ENCODE measurements around the gene FAM241B.

Gene FAM241B

GRCh38 chr10:69629897-69630650 lies at the start of gene FAM241B (continued):
- TF ChIP-seq ZNF335 (tag by site-specific recombination; conservative IDR thresholded peaks at IDR 0.05): peak; percentile 49; the same call in 1 of the 2 replicates
- TF ChIP-seq ZNF202 (tag by site-specific recombination; IDR thresholded peaks at IDR 0.05; ENCODE audit: borderline replicate concordance): no peak
- TF ChIP-seq, protein P1, sequence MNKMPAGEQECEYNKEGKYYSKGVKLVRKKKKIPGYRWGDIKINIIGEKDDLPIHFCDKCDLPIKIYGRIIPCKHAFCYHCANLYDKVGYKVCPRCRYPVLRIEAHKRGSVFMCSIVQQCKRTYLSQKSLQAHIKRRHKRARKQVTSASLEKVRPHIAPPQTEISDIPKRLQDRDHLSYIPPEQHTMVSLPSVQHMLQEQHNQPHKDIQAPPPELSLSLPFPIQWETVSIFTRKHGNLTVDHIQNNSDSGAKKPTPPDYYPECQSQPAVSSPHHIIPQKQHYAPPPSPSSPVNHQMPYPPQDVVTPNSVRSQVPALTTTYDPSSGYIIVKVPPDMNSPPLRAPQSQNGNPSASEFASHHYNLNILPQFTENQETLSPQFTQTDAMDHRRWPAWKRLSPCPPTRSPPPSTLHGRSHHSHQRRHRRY (tag by site-specific recombination; IDR thresholded peaks at IDR 0.05): no peak
- TF ChIP-seq ZNF677 (tag by site-specific recombination; IDR thresholded peaks at IDR 0.05): peak; percentile 53; the same call in 1 of the 2 replicates
- TF ChIP-seq GLIS2 (tag by site-specific recombination; IDR thresholded peaks at IDR 0.05): peak; percentile 90
- TF ChIP-seq CTCF (tag by site-specific recombination; IDR thresholded peaks at IDR 0.05): peak; percentile 96
- no peak for TF ChIP-seq ZNF837 (tag by site-specific recombination; IDR thresholded peaks at IDR 0.05)
- peak; percentile 47; the same call in 1 of the 2 replicates for TF ChIP-seq ZNF660 (tag by site-specific recombination; IDR thresholded peaks at IDR 0.05)
- peak; percentile 30; the same call in 1 of the 2 replicates for TF ChIP-seq ZBTB8A (tag by site-specific recombination; IDR thresholded peaks at IDR 0.05)
- peak; percentile 41; the same call in 1 of the 2 replicates for TF ChIP-seq REST (tag by site-specific recombination; IDR thresholded peaks at IDR 0.05)
- peak; percentile 39; the same call in 1 of the 2 replicates for TF ChIP-seq ZNF391 (tag by site-specific recombination; IDR thresholded peaks at IDR 0.05; ENCODE audit: borderline replicate concordance, low read depth)
- TF ChIP-seq WT1 (tag by site-specific recombination; IDR thresholded peaks at IDR 0.05): no peak
- TF ChIP-seq SALL2 (tag by site-specific recombination; IDR thresholded peaks at IDR 0.05; ENCODE audit: borderline replicate concordance): no peak
- TF ChIP-seq, protein P2, sequence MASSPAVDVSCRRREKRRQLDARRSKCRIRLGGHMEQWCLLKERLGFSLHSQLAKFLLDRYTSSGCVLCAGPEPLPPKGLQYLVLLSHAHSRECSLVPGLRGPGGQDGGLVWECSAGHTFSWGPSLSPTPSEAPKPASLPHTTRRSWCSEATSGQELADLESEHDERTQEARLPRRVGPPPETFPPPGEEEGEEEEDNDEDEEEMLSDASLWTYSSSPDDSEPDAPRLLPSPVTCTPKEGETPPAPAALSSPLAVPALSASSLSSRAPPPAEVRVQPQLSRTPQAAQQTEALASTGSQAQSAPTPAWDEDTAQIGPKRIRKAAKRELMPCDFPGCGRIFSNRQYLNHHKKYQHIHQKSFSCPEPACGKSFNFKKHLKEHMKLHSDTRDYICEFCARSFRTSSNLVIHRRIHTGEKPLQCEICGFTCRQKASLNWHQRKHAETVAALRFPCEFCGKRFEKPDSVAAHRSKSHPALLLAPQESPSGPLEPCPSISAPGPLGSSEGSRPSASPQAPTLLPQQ (tag by site-specific recombination; IDR thresholded peaks at IDR 0.05): peak; percentile 57; the same call in 1 of the 2 replicates
- TF ChIP-seq ZBTB7A (tag by site-specific recombination; IDR thresholded peaks at IDR 0.05; ENCODE audit: low read depth): peak; percentile 99
- no peak for TF ChIP-seq ZNF175 (tag by site-specific recombination; IDR thresholded peaks at IDR 0.05)
- no peak for TF ChIP-seq ZFP69B (tag by site-specific recombination; IDR thresholded peaks at IDR 0.05)
- TF ChIP-seq, protein P3, sequence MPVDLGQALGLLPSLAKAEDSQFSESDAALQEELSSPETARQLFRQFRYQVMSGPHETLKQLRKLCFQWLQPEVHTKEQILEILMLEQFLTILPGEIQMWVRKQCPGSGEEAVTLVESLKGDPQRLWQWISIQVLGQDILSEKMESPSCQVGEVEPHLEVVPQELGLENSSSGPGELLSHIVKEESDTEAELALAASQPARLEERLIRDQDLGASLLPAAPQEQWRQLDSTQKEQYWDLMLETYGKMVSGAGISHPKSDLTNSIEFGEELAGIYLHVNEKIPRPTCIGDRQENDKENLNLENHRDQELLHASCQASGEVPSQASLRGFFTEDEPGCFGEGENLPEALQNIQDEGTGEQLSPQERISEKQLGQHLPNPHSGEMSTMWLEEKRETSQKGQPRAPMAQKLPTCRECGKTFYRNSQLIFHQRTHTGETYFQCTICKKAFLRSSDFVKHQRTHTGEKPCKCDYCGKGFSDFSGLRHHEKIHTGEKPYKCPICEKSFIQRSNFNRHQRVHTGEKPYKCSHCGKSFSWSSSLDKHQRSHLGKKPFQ (tag by site-specific recombination; IDR thresholded peaks at IDR 0.05): no peak
- no peak; the same call in 1 of the 2 replicates for TF ChIP-seq ZNF341 (tag by site-specific recombination; IDR thresholded peaks at IDR 0.05; ENCODE audit: low read depth)
- no peak for TF ChIP-seq ZNF830 (tag by site-specific recombination; IDR thresholded peaks at IDR 0.05; ENCODE audit: low read depth)
- no peak for TF ChIP-seq ZNF785 (tag by site-specific recombination; IDR thresholded peaks at IDR 0.05)
- TF ChIP-seq YY2 (tag by site-specific recombination; IDR thresholded peaks at IDR 0.05): peak; percentile 41; the same call in 1 of the 2 replicates
- TF ChIP-seq, protein P4, sequence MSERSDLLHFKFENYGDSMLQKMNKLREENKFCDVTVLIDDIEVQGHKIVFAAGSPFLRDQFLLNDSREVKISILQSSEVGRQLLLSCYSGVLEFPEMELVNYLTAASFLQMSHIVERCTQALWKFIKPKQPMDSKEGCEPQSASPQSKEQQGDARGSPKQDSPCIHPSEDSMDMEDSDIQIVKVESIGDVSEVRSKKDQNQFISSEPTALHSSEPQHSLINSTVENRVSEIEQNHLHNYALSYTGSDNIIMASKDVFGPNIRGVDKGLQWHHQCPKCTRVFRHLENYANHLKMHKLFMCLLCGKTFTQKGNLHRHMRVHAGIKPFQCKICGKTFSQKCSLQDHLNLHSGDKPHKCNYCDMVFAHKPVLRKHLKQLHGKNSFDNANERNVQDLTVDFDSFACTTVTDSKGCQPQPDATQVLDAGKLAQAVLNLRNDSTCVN (tag by site-specific recombination; optimal IDR thresholded peaks at IDR 0.05): peak; percentile 92
- TF ChIP-seq ZNF311 (tag by site-specific recombination; IDR thresholded peaks at IDR 0.05; ENCODE audit: borderline replicate concordance): no peak
- no peak for TF ChIP-seq ZNF239 (tag by site-specific recombination; IDR thresholded peaks at IDR 0.05)
- no peak for TF ChIP-seq ZNF155 (tag by site-specific recombination; IDR thresholded peaks at IDR 0.05)
- TF ChIP-seq TRIM28 (IDR thresholded peaks at IDR 0.05; ENCODE audit: borderline replicate concordance, low read length): no peak
